Psoas muscle (tissue), 8 donors: ENCODE results near the gene UNCX. TPM values are rescaled to one million over a fixed set of nuclear protein-coding genes. Genes with fewer than 3 reads are reported as not detected.

Experiments
- ATAC-seq, 4 donors: fragments of 200-7000 bp; cut with Tn5 transposase; one replicate each; pipeline ENCODE4 v1.9.1; 2020; ENCODE audit warnings: moderate library complexity in 3 of 4, mild to moderate bottlenecking in 2 of 4
- DNase-seq, 2 donors: peaks; one replicate each; pipeline ENCODE4 v3.0.0-alpha.2; 2020
- H3K27ac ChIP-seq: fragments of 200-600 bp; one replicate; pipeline ENCODE4 v1.8.0; 2022
- H3K27me3 ChIP-seq, 3 donors: fragments of 200-600 bp in 1 of 3; one replicate each; pipeline versions ENCODE4 v1.6.1 to v1.8.0; 2013 to 2022; ENCODE audit warnings: low read length in 2 of 3, mild to moderate bottlenecking in 2 of 3, moderate library complexity in 1 of 3; ENCODE audit not compliant: insufficient read depth in 3 of 3
- H3K36me3 ChIP-seq, 2 donors: fragments of 200-600 bp in 1 of 2; one replicate each; pipeline versions ENCODE4 v1.6.1 to v1.8.0; 2013 to 2022; ENCODE audit warnings: low read depth in 1 of 2, mild to moderate bottlenecking in 1 of 2, moderate library complexity in 1 of 2; ENCODE audit not compliant: insufficient read depth in 1 of 2
- H3K4me1 ChIP-seq: fragments of 200-600 bp; one replicate; pipeline ENCODE4 v1.8.0; 2022
- H3K4me3 ChIP-seq: fragments of 200-600 bp; one replicate; pipeline ENCODE4 v1.8.0; 2022; ENCODE audit warnings: mild to moderate bottlenecking
- H3K9me3 ChIP-seq: fragments of 200-600 bp; one replicate; pipeline ENCODE4 v1.8.0; 2022
- CTCF ChIP-seq: fragments of 200-600 bp; IDR thresholded peaks from one replicate; pipeline ENCODE4 v1.8.0; 2022; ENCODE audit warnings: antibody characterized with exemption
- WGBS, 3 donors: extraction: QIAGEN DNeasy Blood & Tissue Kit; methylation state at CpG; one replicate each; pipeline versions ENCODE4 v1.1.6 to v1.1.7; 2013; 5-methylcytosine and 5-hydroxymethylcytosine counted together
- intact Hi-C, 2 donors: fragments of 100-400 bp; cut with DNase I; formaldehyde crosslinking; loops; one replicate each; pipeline versions ENCODE4 v1.11.0 to v1.14.2; 2022
- polyA plus RNA-seq, 3 donors: library from polyadenylated mRNA; stranded (reverse); fragments of 200-250 nt; gene quantifications; one replicate each; pipeline ENCODE4 v1.2.3, GENCODE V29; 2013
- total RNA-seq, 4 donors: library from RNA; stranded (reverse); fragmentation: NEBNext Ultra II Directional in 2 of 4; extraction: Animal tissue kit (Norgen Biotek cat#: 25700) in 2 of 4; gene quantifications; one replicate each; pipeline versions ENCODE4 v1.2.1 to v1.2.4, GENCODE V29; 2021 to 2023
- donor health status: healthy with polysubstance abuse.
- donor health status: DM: no; HTN: no; CAD: no; lungs with moderate emphysema.
- donor health status: Bipolar disorder and iron deficiency.
- donor health status: healthy.
- donor health status: DM: yes; HTN: yes; CAD: no.
- donor health status: DM: no; HTN: no; CAD: no.
- donor health status: DM: no; HTN: no; CAD: no.
- donor health status: DM: yes; HTN: yes; CAD: no.

UNCX gene
- total and polyA plus RNA-seq, 7 donors, result not detected

- intact Hi-C loops, result no loop called here
- DNase-seq, result peak; percentile 4 to 36
- TF ChIP-seq CTCF, result no peak
- H3K27me3 ChIP-seq, result peaks cover 2 to 66% (median 23%) of the 10 kb centered on the region in 3 donors
- no peaks in the 10 kb centered on the region for H3K4me1 ChIP-seq
- no peak overlapping the region for H3K27ac ChIP-seq
- WGBS, 3 donors, result 62 to 70% (median 65%) methylated on average over 29 to 30 of the region's 30 CpGs
- H3K4me3 ChIP-seq, result no peak overlapping the region
- no peaks in the 10 kb centered on the region for H3K9me3 ChIP-seq
- H3K36me3 ChIP-seq, result no peaks in the 10 kb centered on the region
- no peak for ATAC-seq
Observed at GRCh38 chr7:1264345-1265280, 31.9 kb downstream of the UNCX start.

- no peaks in the 10 kb centered on the region for H3K4me1 ChIP-seq
- ATAC-seq (no peak), DNase-seq (peak in 1 of 2 donors; percentile 4)
- H3K27ac ChIP-seq, result no peak overlapping the region
- H3K27me3 ChIP-seq, result peaks cover 2 to 74% (median 24%) of the 10 kb centered on the region in 3 donors
- H3K36me3 ChIP-seq, result no peaks in the 10 kb centered on the region
- no peaks in the 10 kb centered on the region for H3K9me3 ChIP-seq
- WGBS, 3 donors, result 78 to 84% (median 83%) methylated on average over 29 to 31 of the region's 31 CpGs
- intact Hi-C loops, result no loop called here
- H3K4me3 ChIP-seq, result no peak overlapping the region
- no peak for TF ChIP-seq CTCF
Observed at GRCh38 chr7:1267016-1267900, 34.6 kb downstream of the UNCX start.

GRCh38 chr7:1268076-1268815 is 35.6 kb downstream of the UNCX start:
- WGBS, 3 donors, result 72 to 77% (median 75%) methylated on average over 25 to 27 of the region's 27 CpGs
- no peak overlapping the region for H3K27ac ChIP-seq
- DNase-seq, result peak in 1 of 2 donors; percentile 6
- intact Hi-C loops, result no loop called here
- no peak overlapping the region for H3K4me3 ChIP-seq
- H3K36me3 ChIP-seq, result no peaks in the 10 kb centered on the region
- TF ChIP-seq CTCF, result no peak
- no peak for ATAC-seq
- no peaks in the 10 kb centered on the region for H3K9me3 ChIP-seq
- H3K27me3 ChIP-seq, result peaks cover 2 to 72% (median 24%) of the 10 kb centered on the region in 3 donors
- H3K4me1 ChIP-seq, result no peaks in the 10 kb centered on the region

GRCh38 chr7:1268866-1269265 is 36.2 kb downstream of the UNCX start:
- Histone ChIP-seq H3K27me3 (peaks cover 1 to 66% (median 24%) of the 10 kb centered on the region in 3 donors), H3K36me3 (no peaks in the 10 kb centered on the region), H3K4me3 (no peak overlapping the region), H3K9me3 (no peaks in the 10 kb centered on the region), H3K4me1 (no peaks in the 10 kb centered on the region), H3K27ac (no peak overlapping the region)
- ATAC-seq (no peak), DNase-seq (no peak)
- no peak for TF ChIP-seq CTCF
- WGBS, 3 donors, result 36 to 47% (median 37%) methylated on average over 14 of the region's 14 CpGs
- intact Hi-C loops, result no loop called here
